HG03045 (cell line): ENCODE results near the gene RAB11FIP3.
A peak's percentile ranks its signal among the peaks of the same experiment; 100 is the strongest.
"Not testable (repeated sequence)": the region's sequence is repeated elsewhere in the genome, so short reads cannot be mapped to it uniquely, and the experiment has no call there.

Experiments used
- ATAC-seq: cut with Tn5 transposase; IDR thresholded peaks from one replicate; pipeline ENCODE4 v1.9.1; 2021; ENCODE audit warnings: mild to moderate bottlenecking, moderate library complexity; ENCODE audit not compliant: unreplicated experiment

Gene RAB11FIP3

DNA sequence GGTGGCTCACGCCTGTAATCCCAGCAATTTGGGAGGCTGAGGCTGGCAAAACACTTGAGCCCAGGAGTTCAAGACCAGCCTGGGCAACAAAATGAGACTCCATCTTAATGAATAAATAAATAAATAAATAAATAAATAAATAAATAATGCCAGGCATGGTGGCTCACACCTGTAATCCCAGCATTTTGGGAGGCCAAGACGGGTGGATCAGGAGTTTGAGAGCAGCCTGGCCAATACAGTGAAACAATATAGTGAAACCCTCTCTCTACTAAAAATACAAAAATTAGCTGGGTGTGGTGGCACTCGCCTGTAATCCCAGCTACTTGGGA is 10.3 kb upstream of the RAB11FIP3 start:
- not testable (repeated sequence) for ATAC-seq

DNA sequence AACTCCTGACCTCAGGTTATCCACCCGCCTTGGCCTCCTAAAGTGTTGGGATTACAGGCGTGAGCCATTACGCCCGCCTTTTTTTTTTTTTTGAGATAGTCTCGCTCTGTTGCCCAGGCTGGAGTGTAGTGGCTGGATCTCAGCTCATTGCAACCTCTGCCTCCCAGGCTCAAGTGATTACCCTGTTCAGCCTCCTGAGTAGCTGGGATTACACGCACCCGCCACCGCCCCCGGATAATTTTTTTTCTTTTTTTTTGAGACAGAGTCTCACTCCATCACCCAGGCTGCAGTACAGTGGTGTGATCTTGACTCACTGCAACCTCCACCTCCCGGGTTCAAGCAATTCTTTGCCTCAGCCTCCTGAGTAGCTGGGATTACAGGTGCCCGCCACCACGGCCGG is 3.3 kb upstream of the RAB11FIP3 start:
- ATAC-seq, result not testable (repeated sequence)

DNA sequence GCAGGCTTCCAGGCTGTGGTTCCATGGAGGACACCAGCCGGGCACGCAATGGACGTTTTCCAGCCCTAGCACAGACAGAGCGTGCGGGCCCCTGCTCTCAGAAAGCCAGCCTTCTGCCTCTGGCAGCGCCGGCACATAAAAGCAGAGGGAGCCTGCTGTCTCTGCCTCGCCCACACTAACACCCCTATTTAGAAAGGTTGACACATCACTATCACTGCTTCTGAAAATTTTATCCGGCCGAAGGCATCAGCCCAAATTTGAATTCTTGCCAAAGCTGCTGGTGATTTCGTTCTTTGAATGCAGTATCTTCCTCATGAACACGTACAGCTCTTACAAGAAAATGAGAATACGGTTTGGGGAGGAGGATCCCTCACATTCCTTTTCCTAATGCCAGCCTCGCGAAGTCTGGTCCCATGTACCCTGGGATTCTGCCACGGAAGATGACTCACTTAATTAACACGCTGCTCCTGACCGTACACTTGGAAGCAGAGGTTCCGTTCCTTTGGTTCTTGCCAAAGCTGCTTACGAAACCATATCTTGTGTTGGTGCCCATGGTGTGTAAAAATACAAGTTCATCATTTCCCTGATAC is 1.3 kb upstream of the RAB11FIP3 start:
- no peak for ATAC-seq

DNA sequence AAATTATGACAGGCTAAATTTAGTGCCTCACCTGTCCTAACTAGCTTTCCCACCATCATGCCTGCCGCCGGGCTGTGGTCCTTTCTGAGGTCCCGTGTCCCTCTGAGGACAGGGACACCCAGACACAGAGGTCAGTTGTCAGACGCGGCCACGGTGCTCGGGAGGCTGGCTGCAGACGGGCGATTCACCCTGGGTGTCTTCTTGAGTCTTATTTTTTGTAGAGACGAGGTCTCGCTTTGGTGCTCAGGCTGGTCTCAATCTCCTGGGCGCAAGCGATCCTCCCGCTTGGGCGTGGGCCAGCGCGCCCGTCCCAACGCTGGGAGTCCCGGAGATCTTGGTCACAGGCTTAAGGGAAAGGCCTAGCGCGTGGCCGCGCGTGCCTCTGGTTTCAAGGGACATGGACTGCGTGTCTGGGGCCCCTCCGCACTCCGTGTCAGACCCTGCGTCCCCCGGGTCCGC is 797 bp upstream of the RAB11FIP3 start:
- no peak for ATAC-seq

DNA sequence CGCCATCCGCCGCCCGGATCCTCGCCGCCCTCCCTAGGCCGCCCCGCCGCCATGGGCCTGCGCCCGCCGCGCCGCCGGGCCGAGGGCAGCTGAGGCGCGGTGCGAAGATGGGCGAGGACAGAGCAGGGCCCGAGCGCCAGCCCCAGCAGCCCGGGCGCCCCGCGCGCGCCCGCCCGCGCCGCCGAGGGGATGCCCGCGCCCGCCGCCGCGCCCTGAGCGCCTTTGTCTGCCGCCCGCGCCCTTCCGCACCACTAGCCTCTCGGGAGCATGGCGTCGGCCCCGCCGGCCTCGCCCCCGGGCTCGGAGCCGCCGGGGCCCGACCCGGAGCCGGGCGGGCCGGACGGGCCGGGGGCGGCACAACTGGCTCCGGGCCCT is 278 bp downstream of the RAB11FIP3 start:
- ATAC-seq, result peak; percentile 23

DNA sequence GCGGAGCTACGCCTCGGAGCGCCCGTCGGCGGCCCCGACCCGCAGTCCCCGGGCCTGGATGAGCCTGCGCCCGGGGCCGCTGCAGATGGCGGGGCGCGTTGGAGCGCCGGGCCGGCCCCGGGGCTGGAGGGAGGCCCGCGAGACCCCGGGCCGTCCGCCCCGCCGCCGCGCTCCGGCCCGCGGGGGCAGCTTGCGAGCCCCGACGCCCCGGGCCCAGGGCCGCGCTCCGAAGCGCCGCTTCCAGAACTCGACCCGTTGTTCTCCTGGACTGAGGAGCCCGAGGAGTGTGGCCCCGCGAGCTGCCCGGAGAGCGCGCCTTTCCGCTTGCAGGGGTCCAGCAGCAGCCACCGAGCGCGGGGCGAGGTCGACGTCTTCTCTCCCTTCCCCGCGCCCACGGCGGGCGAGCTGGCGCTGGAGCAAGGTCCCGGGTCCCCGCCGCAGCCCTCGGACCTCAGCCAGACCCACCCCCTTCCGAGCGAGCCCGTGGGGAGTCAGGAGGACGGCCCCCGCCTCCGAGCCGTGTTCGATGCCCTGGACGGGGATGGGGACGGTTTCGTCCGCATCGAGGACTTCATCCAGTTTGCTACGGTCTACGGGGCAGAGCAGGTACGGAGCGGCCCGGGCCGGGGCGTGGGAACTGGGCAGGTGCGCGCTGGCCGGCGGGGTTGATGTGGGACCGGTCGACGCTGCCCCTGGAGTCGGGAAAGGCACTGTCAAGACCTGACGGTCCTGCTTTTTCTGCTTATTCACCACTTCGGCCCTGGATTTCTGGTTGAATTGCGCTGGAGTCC is 861 bp downstream of the RAB11FIP3 start:
- ATAC-seq, result peak; percentile 10

DNA sequence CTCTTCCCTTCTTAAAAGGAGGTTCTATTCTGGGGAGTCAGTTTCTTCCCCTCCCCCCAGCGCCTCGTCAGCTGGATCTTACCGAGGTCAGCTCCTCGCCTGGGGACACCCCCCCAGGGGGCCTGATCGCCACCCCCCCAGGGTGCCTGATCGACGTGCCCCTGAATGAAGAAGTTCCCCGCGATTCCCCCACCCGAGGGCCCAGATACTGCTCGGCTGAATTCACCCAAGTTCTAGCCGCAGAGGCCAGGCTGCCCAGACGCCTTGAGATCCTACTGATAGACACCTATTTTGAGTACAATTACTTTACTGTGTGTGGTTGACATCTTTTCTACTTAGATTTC is 1.4 kb downstream of the RAB11FIP3 start:
- ATAC-seq, result no peak

DNA sequence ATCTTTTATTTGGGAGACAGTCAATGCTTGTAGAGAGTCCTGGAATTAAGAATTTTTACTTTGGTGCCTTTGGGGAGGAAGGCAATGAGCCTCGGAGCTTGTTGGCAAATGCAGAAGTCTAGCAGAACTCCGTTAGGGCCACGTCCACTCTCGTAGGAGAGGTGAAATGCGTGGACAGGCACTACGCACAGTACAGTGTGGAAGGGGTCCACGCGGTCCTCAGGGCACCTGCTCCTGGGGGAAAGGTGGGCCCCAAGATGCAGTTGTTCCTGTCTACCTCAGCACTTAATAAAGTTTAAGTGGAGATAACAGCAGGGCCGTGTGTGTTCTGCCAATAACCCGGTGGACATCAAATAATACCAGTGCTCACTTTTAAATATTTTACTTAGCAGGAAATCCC is 1.8 kb downstream of the RAB11FIP3 start:
- no peak for ATAC-seq

DNA sequence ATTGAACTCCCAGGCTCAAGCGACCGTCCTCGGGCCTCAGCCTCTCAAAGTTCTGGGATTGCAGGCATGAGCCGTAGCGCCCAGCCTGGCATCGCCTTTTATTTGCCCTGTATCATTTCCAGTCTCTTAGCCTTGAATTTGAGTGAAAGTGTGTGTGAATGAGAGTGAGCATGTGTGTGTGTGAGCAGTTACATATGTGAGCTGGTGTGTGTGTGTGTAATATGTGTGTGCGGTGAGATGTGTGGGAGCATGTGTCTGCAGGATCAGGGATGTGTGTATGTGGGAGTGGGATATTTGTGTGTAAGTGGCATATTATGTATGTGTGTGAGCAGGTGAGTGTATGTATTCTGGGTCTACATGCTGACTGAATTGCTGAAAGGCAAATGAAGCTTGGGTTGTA is 5.5 kb downstream of the RAB11FIP3 start:
- ATAC-seq, result no peak

DNA sequence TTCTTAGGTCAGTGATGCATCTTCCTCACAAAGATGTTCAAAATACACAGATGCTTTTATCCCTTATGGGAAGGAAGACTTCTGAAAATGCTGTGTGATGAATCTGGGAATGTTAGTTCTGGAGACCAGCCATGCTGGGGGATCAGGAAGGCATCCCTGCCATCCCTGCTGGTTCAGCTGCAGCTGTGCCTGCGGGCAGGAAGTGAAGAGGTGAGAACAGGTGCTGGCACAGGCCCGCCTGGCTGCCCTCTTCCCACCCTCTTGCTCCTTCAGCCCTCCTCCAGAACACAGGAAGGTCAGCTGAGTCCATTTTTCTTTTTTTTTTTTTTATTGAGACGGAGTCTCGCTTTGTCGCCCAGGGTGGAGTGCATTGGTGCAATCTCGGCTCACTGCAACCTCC is 15.2 kb downstream of the RAB11FIP3 start:
- no peak for ATAC-seq

DNA sequence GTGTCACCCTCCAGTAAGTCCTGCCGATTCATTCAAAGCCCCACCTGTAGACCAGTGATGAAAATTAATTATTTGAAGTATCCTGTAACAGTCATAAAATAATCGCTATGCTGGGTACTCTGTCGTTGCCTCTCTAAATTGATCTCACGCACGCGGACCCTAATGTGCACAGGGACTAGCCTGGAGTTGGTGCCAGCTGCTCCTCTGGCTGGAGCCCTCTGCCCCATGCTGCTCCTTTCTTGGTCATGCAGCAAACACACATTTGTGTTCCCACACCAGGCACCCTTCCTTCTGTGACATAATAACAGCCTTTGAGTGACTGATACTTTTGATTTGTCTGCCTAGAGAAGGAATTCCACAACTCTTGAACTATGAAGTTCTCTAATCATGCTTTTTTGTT is 16.0 kb downstream of the RAB11FIP3 start:
- no peak for ATAC-seq

DNA sequence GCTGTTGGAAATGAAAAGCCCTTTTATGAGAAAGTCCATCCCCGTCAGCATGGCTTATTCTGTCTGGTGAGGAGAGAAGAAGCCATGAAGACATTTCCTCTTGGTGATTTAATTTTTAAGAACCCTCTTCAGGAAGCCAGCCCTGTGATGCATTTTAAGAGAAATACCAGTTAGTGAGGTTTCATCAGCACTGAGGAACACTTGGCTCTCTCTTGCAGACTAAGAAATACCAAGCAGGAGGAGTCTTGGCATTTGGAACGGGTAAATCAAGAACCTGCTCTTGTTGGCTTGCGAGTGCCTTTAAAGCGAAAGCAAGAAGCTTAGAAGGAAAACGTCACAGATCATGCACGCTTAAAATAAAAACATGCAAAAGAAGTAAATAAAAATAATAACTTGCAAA is 17.5 kb downstream of the RAB11FIP3 start:
- no peak for ATAC-seq

DNA sequence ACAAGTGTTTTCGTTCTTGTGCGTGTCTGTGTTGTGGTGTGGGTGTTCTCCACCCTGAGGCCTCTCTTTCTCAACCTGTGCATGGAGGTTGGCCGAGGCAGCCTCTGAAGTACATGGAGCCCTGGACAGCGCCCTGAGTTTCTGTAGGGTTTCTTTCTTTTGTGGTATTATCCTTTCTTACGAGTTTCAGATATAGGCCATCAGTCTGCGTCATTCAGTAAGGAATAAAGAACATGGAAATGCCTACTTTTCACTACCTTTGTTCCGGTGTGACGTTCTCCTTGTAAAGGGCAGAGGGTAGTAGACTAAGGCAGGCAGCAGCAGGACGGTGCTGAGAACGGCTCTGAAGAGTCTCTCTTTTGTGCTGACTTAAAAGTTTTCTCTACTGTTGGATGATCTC is 18.6 kb downstream of the RAB11FIP3 start:
- no peak for ATAC-seq

DNA sequence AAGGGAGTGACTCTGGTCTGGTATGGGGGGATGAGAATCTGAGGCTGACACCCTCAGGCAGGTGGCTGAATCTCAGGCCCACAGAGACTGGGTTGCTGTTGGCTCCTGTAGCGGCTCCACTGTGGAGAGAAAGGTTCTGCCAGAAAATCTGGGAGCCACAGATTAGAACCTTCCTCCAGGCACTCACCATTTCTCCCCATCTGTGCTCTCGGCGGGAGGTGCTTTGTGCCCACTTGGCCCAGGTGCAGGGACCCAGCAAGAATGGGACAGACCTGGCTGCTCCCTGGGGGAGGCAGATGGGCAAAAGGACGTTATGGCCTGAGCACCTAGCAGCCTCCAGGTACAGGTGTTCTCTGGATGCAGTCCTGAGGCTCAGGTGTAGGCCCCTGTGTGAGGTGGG is 20.1 kb downstream of the RAB11FIP3 start:
- ATAC-seq, result no peak

DNA sequence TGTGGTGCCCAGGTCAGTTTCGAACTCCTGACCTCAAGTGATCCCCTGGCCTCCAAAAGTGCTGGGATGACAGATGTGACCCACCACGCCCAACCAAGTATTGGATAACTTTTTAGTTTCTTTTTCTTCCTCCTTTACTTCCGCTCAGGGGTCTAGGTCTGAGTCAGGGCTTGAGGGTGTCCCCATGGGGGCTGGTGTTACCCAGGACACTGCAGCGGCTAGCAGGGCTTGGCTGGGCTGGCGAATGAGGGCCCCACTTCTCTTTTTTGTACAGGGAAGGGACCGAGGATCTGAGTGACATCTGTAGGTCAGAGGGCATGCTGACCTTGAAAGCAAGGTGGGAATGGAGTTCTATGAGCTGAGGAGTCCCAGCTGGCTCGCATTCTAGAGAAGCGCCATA is 24.9 kb downstream of the RAB11FIP3 start:
- ATAC-seq, result no peak

DNA sequence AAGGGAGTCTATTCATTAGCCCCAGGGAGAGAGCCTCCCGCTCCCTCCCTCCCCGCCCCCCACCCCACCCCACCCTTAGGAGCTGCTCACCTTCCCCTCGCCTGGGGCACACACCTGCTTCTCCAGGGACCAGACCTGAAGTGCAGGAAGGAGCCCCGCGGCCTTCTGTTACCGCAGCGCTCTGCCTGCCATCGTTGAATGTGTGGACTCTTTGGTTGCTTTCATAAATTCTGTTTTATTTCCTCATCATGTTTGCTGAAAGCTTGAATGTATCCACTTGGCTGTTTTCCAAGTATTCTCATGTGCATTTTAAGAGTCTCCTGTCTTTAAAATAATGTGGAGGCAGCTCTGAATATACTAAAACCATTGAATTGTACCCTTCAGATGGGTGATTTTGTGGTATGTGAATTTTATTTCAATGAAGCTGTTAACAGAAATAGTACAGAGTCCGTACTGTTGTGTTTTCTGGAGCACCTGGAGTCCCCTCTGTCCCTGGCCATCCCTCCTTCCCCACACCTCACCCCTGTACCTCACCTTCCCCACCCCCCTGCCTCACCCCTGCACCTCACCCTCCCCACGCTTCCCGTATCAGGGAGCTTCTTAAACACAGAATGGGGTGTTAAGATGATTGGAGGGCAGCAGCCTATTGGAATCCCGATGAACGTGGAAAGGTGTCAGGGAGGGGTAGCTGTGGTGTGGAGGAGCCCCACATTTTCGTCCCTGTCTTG is 25.5 kb downstream of the RAB11FIP3 start:
- no peak for ATAC-seq

DNA sequence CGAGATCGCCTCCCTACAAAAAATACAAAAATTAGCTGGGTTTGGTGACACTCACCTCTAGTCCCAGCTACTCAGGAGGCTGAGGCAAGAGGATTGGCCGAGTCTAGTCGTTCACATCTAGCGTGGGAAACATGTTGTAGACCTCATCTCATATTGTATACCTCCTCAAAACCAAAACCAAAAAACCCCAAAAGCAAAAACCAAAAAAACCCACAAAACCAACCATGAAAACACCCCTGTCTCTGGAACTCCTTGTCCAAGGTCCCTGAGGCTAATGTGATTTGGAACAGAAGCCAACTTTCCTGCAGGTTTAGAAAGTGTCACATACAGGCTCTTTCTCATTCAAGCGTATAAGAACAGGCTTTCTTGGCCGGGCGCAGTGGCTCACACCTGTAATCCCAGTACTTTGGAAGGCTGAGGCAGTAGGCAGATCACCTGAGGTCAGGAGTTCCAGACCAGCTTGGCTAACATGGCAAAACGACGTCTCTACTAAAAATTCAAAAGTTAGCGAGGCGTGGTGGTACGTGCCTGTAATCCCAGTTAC is 29.0 kb downstream of the RAB11FIP3 start:
- no peak for ATAC-seq

DNA sequence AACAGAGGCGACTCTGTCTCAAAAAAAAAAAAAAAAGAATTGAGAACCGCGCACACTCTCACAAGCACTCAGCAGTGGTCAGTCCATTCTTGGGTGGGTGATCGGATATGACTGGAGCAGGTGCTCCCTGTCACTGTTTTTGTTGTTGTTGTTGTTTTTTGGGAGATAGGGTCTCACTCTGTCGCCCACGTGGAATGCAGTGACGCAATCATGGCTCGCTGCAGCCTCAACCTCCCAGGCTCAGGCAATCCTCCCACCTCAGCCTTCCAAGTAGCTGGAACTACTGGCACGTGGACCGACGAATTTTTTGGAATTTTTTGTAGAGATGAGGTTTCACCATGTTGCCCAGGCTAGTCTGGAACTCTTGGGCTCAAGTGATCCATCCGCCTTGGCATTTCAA is 30.0 kb downstream of the RAB11FIP3 start:
- ATAC-seq, result no peak

DNA sequence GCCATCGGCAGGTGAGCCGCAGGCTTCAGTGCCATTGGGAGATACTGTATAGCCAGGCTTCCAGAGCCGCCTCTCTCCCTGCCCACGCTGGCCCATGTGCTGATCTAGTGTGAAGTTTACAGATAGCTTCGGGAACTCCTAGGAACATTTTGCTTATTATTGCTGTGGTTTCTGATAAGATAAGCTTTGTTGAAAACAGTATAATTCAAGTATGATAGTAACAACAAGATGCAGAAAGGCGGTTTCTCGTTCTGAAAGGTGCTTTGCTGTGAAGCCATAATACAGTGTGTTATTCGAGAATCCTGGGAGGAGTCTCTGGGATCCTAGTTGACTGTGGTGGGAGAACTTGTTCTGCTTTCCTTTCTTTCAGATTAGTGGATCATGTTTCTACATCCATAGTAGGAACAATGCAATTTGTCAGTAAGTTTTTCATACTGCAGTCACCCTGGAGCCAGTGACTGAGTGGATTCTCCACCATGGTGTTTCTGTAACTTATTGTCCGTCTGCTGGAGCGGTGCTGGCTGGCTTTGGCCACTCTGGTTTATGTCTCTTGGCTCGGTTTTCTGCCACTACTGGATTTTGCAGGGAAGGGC is 31.5 kb downstream of the RAB11FIP3 start:
- ATAC-seq, result no peak

DNA sequence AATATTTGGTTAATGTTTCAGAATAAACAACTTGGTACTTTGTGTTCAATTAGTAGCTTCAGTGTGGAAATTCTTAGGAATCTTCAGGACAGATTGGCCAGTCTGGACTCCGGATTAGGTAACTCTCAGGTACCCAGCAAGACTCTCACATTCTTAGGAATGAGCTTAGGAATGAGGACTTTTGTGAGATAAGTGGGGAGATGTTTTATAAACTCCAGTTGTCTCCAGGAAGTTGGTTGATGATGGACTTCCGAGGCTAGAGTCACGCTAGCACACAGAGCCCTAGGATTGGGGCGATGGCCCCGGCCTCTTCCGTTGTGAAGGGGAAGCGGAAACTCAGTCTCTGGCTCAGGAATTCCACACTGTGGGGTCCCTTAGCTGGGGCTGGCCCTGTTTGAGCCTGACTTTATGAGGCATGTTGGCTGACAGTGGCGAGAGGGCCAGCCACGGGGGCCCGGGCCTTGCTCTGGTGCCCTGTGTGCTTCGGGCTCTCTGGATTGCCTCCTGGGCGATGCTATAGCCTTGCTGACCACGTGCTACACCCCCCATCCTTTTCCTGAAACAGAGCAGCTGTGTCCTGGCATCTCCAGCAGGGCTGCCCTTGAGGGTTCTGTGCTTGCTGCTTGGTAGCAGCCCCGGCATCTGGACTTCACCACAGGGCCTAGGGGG is 32.4 kb downstream of the RAB11FIP3 start:
- no peak for ATAC-seq

DNA sequence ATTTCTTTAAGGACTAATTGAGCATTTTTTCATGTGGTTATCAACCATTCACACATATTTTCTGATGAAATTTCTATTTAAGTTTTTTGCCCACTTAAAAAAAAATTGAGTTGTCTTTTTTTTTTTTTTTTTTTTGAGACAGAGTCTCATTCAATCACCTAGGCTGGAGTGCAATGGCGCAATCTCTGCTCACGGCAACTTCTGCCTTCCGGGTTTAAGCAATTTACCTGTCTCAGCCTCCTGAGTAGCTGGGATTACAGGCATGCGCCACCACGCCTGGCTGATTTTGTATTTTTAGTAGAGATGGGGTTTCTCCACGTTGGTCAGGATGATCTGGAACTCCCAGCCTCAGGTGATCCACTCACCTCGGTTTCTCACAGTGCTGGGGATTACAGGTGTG is 34.3 kb downstream of the RAB11FIP3 start:
- no peak for ATAC-seq
